Loucy (cell line): ENCODE data around the gene GRM7.

Experiments
- EZH2phosphoT487 ChIP-seq: fragments of 200-600 bp; IDR thresholded peaks from 2 replicates; pipeline ENCODE4 v1.6.1; 2018; ENCODE audit warnings: antibody characterized with exemption, mild to moderate bottlenecking, moderate library complexity, borderline replicate concordance
- TF ChIP-seq, protein P1 (sequence below): fragments of 200-600 bp; sonication (generic); conservative IDR thresholded peaks from 2 replicates; pipeline ENCODE4 v1.5.1; 2014; ENCODE audit warnings: mild to moderate bottlenecking, antibody characterized with exemption, low read length

GRCh38 chr3:7260975-7261374, 400.1 kb downstream of the GRM7 start:
- TF ChIP-seq, protein P1, sequence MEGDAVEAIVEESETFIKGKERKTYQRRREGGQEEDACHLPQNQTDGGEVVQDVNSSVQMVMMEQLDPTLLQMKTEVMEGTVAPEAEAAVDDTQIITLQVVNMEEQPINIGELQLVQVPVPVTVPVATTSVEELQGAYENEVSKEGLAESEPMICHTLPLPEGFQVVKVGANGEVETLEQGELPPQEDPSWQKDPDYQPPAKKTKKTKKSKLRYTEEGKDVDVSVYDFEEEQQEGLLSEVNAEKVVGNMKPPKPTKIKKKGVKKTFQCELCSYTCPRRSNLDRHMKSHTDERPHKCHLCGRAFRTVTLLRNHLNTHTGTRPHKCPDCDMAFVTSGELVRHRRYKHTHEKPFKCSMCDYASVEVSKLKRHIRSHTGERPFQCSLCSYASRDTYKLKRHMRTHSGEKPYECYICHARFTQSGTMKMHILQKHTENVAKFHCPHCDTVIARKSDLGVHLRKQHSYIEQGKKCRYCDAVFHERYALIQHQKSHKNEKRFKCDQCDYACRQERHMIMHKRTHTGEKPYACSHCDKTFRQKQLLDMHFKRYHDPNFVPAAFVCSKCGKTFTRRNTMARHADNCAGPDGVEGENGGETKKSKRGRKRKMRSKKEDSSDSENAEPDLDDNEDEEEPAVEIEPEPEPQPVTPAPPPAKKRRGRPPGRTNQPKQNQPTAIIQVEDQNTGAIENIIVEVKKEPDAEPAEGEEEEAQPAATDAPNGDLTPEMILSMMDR, result no peak
- TF ChIP-seq EZH2phosphoT487, result no peak
